K562 (cell line): Measurements from ENCODE around the gene WWOX. TPM values are rescaled to one million over a fixed set of nuclear protein-coding genes. Genes with fewer than 3 reads are reported as not detected.

ENCODE experiments used
- ATAC-seq: fragments of 200-7000 bp; cut with Tn5 transposase; 3 replicates; pipeline ENCODE4 v1.9.1; 2020; ENCODE audit warnings: moderate library complexity
- BruUV-seq: library from RNA; stranded (reverse); fragments of 400-500 nt; replicated peaks from 2 replicates; lab custom pipeline; 2021; lab: Mats Ljungman, UMichigan
- CTCF ChIA-PET: fragments of 300-600 bp; formaldehyde crosslinking; extraction: SDS; loops from one replicate; lab custom pipeline; 2021; ENCODE audit warnings: low intra/inter-chr PET ratio; lab: Yijun Ruan, JAX
- POLR2A ChIA-PET: fragments of 300-600, 350-650 bp; sonication (Branson Sonifier 250); formaldehyde crosslinking; extraction: SDS; loops from one replicate; lab custom pipeline; 2021; ENCODE audit warnings: antibody characterized with exemption, inconsistent platforms; lab: Yijun Ruan, JAX
- DNase-seq, 4 experiments: peaks; one replicate each; pipeline versions ENCODE4 v3.0.0 to v3.0.0-alpha.2; 2011 to 2018; ENCODE audit warnings: low spot score in 3 of 4, mixed read lengths in 3 of 4; ENCODE audit errors: extremely low read depth in 1 of 4
- FAIRE-seq: peaks from 2 replicates; lab custom pipeline; 2011; peaks lifted over from hg19 to GRCh38; lab: Jason Lieb, UNC
- H2AFZ ChIP-seq: 2 replicates; pipeline ENCODE4 v1.6.0; 2011; ENCODE audit warnings: low read depth, low read length, control low read depth, inconsistent platforms
- H3K27ac ChIP-seq: fragments of 200-600 bp; 3 replicates; pipeline ENCODE4 v1.8.0; 2011; ENCODE audit warnings: low read depth, mild to moderate bottlenecking, control low read depth, inconsistent platforms, low read length, moderate library complexity, mixed read lengths; ENCODE audit errors: extremely low read depth
- H3K27me3 ChIP-seq, 2 experiments: fragments of 300-600 bp in 1 of 2; 2 replicates in 1 of 2; 3 replicates in 1 of 2; pipeline versions ENCODE4 v1.6.0 to v1.8.0; 2011; ENCODE audit warnings: inconsistent platforms in 2 of 2, low read length in 2 of 2, mild to moderate bottlenecking in 1 of 2, mixed read lengths in 1 of 2, moderate library complexity in 1 of 2; ENCODE audit not compliant: control insufficient read depth in 2 of 2, insufficient read depth in 2 of 2
- H3K36me3 ChIP-seq: fragments of 300-600 bp; 3 replicates; pipeline ENCODE4 v1.8.0; 2011; ENCODE audit warnings: mild to moderate bottlenecking, low read length, inconsistent platforms; ENCODE audit not compliant: control insufficient read depth, insufficient read depth
- H3K4me1 ChIP-seq, 2 experiments: fragments of 200-600 bp in 1 of 2; replicated peaks in 1 of 2; 2 replicates in 1 of 2; 3 replicates in 1 of 2; pipeline versions ENCODE4 v1.5.1 to v1.8.0; 2011; ENCODE audit warnings: inconsistent platforms in 2 of 2, low read length in 2 of 2, mild to moderate bottlenecking in 1 of 2, mixed read lengths in 1 of 2, moderate library complexity in 1 of 2; ENCODE audit not compliant: control insufficient read depth in 2 of 2, insufficient read depth in 2 of 2
- H3K4me2 ChIP-seq: 2 replicates; pipeline ENCODE4 v1.6.1; 2011; ENCODE audit warnings: low read length, control low read depth, inconsistent platforms, mixed read lengths; ENCODE audit not compliant: insufficient read depth
- H3K4me3 ChIP-seq: fragments of 200-600 bp; sonication (generic), shearing (Covaris generic); 2 replicates; pipeline ENCODE4 v1.5.1; 2016; ENCODE audit warnings: control low read depth, inconsistent platforms
- H3K79me2 ChIP-seq: fragments of 200-600 bp; 3 replicates; pipeline ENCODE4 v1.8.0; 2011; ENCODE audit warnings: low read length, inconsistent platforms; ENCODE audit not compliant: control insufficient read depth, insufficient read depth
- H3K9ac ChIP-seq, 2 experiments: 2 replicates each; pipeline versions ENCODE4 v1.6.0 to v1.6.1; 2011; ENCODE audit warnings: low read depth in 2 of 2, low read length in 2 of 2, control low read depth in 1 of 2, inconsistent platforms in 1 of 2, mild to moderate bottlenecking in 1 of 2, mixed read lengths in 1 of 2; ENCODE audit not compliant: insufficient read depth in 1 of 2
- H3K9me1 ChIP-seq: one replicate; pipeline ENCODE4 v1.6.0; 2011; ENCODE audit warnings: inconsistent platforms, mild to moderate bottlenecking, low read length, moderate library complexity; ENCODE audit not compliant: control insufficient read depth, insufficient read depth
- H3K9me3 ChIP-seq: replicated peaks from 2 replicates; pipeline ENCODE4 v1.5.1; 2011; ENCODE audit warnings: low read depth, low read length, inconsistent platforms; ENCODE audit not compliant: control insufficient read depth, insufficient read depth
- H4K20me1 ChIP-seq: replicated peaks from 2 replicates; pipeline ENCODE4 v1.6.1; 2011; ENCODE audit warnings: low read length, inconsistent platforms, mixed read lengths; ENCODE audit not compliant: control insufficient read depth, insufficient read depth
- CHD2 ChIP-seq: IDR thresholded peaks from 2 replicates; pipeline ENCODE4 v1.6.1; 2011; ENCODE audit warnings: low read depth, low read length
- ERF ChIP-seq: fragments of 450-650 bp; formaldehyde crosslinking; IDR thresholded peaks from 2 replicates; pipeline ENCODE4 v1.4.0; 2020; ENCODE audit warnings: mild to moderate bottlenecking, mixed read lengths
- GABPA ChIP-seq: fragments of 200-800 bp; sonication (Bioruptor generic); conservative IDR thresholded peaks from 2 replicates; pipeline ENCODE4 v1.6.1; 2016; ENCODE audit warnings: low read depth, missing genetic modification characterization, missing compliant biosample characterization
- IRF1 ChIP-seq: sonication (generic); formaldehyde crosslinking; IDR thresholded peaks from 2 replicates; pipeline ENCODE4 v1.8.0; 2022; ENCODE audit warnings: missing genetic modification reagents, mild to moderate bottlenecking, borderline replicate concordance
- NFYB ChIP-seq: IDR thresholded peaks from 2 replicates; pipeline ENCODE4 v1.6.1; 2011; ENCODE audit warnings: mild to moderate bottlenecking, moderate library complexity; ENCODE audit not compliant: insufficient read length; ENCODE audit errors: extremely low read depth
- NR2F6 ChIP-seq: fragments of 450-650 bp; formaldehyde crosslinking; IDR thresholded peaks from 2 replicates; pipeline ENCODE4 v1.4.0; 2020; ENCODE audit warnings: mild to moderate bottlenecking
- TBL1XR1 ChIP-seq, 2 experiments: IDR thresholded peaks; 2 replicates each; pipeline ENCODE4 v1.6.1; 2012; ENCODE audit warnings: improper control_type of control experiment in 2 of 2, low read length in 2 of 2, mild to moderate bottlenecking in 1 of 2
- TFAM ChIP-seq: fragments of 250-450 bp; sonication (Bioruptor Pico); conservative IDR thresholded peaks from 2 replicates; pipeline ENCODE4 v1.5.0; 2021; ENCODE audit warnings: mild to moderate bottlenecking, moderate library complexity
- ZBTB2 ChIP-seq: fragments of 450-650 bp; IDR thresholded peaks from 2 replicates; pipeline ENCODE4 v1.6.1; 2016; ENCODE audit warnings: antibody characterized with exemption
- WGBS: fragments of 100-300 bp; shearing (Covaris generic); methylation state at CpG from one replicate; pipeline ENCODE4 v1.1.6; 2016; ENCODE audit warnings: low coverage, mixed read lengths; ENCODE audit not compliant: insufficient coverage; ENCODE audit errors: missing lambda C conversion rate; 5-methylcytosine and 5-hydroxymethylcytosine counted together
- in situ Hi-C: fragments of 300-500 bp; cut with MboI; formaldehyde crosslinking; loops from 4 replicates; pipeline ENCODE4 v1.15.0; 2018; ENCODE audit warnings: inconsistent platforms, mixed read lengths
- intact Hi-C: fragments of 100-400 bp; cut with micrococcal nuclease; formaldehyde crosslinking; loops from 2 replicates; pipeline ENCODE4 v1.14.2; 2022
- polyA plus RNA-seq, 8 experiments: library from polyadenylated mRNA; depleted of rRNA in 4 of 8; stranded (reverse) in 5 of 8; unstranded in 3 of 8; fragments of >200 nt; fragmentation: Nextera tagmentation in 2 of 8; fragmentation: Illumina TruSeq in 1 of 8; extraction: Ambion mirVana in 2 of 8; extraction: Trizol in 1 of 8; gene quantifications; 2 replicates each; pipeline versions ENCODE4 v1.2.1 to v1.2.3, GENCODE V29; 2011 to 2014; ENCODE audit warnings: inconsistent platforms in 1 of 8, missing spikeins in 1 of 8
- total RNA-seq, 7 experiments: library from RNA; depleted of rRNA in 6 of 7; stranded (reverse); fragments of >200 nt in 6 of 7; fragmentation: Illumina TruSeq in 2 of 7; extraction: Trizol in 2 of 7; gene quantifications; 2 replicates each; pipeline versions ENCODE4 v1.2.1 to v1.2.3, GENCODE V29; 2011 to 2021; ENCODE audit warnings: low replicate concordance in 1 of 7
- TF ChIP-seq, protein P1 (sequence below), 2 experiments: fragments of 450-650 bp in 1 of 2; sonication (generic) in 1 of 2; formaldehyde crosslinking; conservative IDR thresholded peaks; 2 replicates each; pipeline versions ENCODE4 v1.4.0 to v1.8.1; 2020 to 2022; ENCODE audit warnings: mild to moderate bottlenecking in 1 of 2, missing genetic modification reagents in 1 of 2
- TF ChIP-seq, protein P2 (sequence below): sonication (generic); IDR thresholded peaks from 2 replicates; pipeline ENCODE4 v1.6.1; 2016

WWOX gene
- total and polyA plus RNA-seq, 9 of the 15 experiments (the other 6 are each of a cell fraction or from before 2014, with no cell fraction given), result 1.6 to 22.7 (median 8.1) TPM

GRCh38 chr16:78884204-78884603 lies 784.8 kb downstream of the WWOX start (continued):
- TF ChIP-seq, protein P1, sequence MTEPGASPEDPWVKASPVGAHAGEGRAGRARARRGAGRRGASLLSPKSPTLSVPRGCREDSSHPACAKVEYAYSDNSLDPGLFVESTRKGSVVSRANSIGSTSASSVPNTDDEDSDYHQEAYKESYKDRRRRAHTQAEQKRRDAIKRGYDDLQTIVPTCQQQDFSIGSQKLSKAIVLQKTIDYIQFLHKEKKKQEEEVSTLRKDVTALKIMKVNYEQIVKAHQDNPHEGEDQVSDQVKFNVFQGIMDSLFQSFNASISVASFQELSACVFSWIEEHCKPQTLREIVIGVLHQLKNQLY (CRISPR knock-in tag; conservative IDR thresholded peaks at IDR 0.05), result no peak
- TF ChIP-seq, protein P2, sequence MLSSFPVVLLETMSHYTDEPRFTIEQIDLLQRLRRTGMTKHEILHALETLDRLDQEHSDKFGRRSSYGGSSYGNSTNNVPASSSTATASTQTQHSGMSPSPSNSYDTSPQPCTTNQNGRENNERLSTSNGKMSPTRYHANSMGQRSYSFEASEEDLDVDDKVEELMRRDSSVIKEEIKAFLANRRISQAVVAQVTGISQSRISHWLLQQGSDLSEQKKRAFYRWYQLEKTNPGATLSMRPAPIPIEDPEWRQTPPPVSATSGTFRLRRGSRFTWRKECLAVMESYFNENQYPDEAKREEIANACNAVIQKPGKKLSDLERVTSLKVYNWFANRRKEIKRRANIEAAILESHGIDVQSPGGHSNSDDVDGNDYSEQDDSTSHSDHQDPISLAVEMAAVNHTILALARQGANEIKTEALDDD, result no peak
- TF ChIP-seq ERF (CRISPR knock-in tag) (no peak), TBL1XR1 (IDR thresholded peaks at IDR 0.05; ENCODE audit: low read length in 2 of 2) (no peak), TFAM (no peak), NFYB (no peak), NR2F6 (no peak), GABPA (tag) (no peak)

DNA sequence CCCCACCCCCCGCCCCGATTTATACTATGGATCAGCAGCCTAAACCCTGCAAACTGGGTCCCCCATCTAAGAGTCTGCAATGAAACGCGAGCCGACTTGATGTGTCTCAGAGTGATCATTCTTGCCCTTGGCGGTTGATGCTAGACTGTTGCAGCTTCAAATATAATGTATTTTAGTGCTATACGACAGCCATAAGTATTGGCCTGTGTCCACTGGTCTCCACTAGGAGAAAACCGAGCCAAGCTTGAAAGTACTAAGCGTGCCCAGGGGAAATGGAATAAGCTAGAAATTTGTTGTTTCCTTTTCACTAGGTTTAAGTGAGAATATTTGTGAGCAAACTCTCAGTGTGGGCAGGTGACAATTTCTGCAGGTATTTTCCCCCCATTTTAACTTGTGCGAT lies 789.9 kb downstream of the WWOX start:
- TF ChIP-seq CHD2 (no peak), IRF1 (no peak), ZBTB2 (no peak)
- no peaks in the 10 kb centered on the region for H3K36me3 ChIP-seq
- FAIRE-seq, result no peak
- no peak overlapping the region for H3K4me2 ChIP-seq
- DNase-seq, result no peak
- no peak overlapping the region for H2AFZ ChIP-seq
- in situ Hi-C loops, result no loop called here
- no peaks in the 10 kb centered on the region for H3K9me1 ChIP-seq
- CTCF ChIA-PET, result no interaction called here
- intact Hi-C loops, result no loop called here
- H3K9ac ChIP-seq, result no peak overlapping the region
- no peak for ATAC-seq
- WGBS, result under 1% methylated on average over 10 of the region's 10 CpGs
- BruUV-seq, result no TSS peak
- no peak overlapping the region for H3K27ac ChIP-seq
- no peaks in the 10 kb centered on the region for H3K9me3 ChIP-seq
- H3K79me2 ChIP-seq, result no peaks in the 10 kb centered on the region
- no peak overlapping the region for H3K4me3 ChIP-seq
- POLR2A ChIA-PET, result interaction anchor here (0.6 kb wide), 1 partner anchor 17 kb away, joined by 3 read pairs; no protein-coding TSS in a partner anchor
- no peaks in the 10 kb centered on the region for H4K20me1 ChIP-seq
- H3K4me1 ChIP-seq, result no peaks in the 10 kb centered on the region
- peaks cover 0 to 8% of the 10 kb centered on the region in 2 experiments; a peak in 2 of 5 replicates for H3K27me3 ChIP-seq
